Lower leg skin (tissue), 4 donors: ENCODE results near the gene FAM98C. TPM values are rescaled to one million over a fixed set of nuclear protein-coding genes. Genes with fewer than 3 reads are reported as not detected.

Experiments used
- DNase-seq, 2 donors: peaks; one replicate each; pipeline ENCODE4 v3.0.0-alpha.2; 2019; ENCODE audit warnings: low spot score in 2 of 2
- H3K4me3 ChIP-seq: fragments of 200-600 bp; sonication (generic); 2 replicates; pipeline ENCODE4 v1.5.1; 2017; ENCODE audit warnings: mild to moderate bottlenecking, low read depth; ENCODE audit not compliant: poor library complexity, severe bottlenecking
- POLR2A ChIP-seq, 2 donors: fragments of 450-650 bp; IDR thresholded peaks; one replicate each; pipeline ENCODE4 v1.6.1; 2016 to 2017; ENCODE audit warnings: antibody characterized with exemption in 2 of 2, mild to moderate bottlenecking in 1 of 2, moderate library complexity in 1 of 2
- WGBS, 2 donors: methylation state at CpG; one replicate each; pipeline ENCODE4 v1.1.5; 2018; 5-methylcytosine and 5-hydroxymethylcytosine counted together
- intact Hi-C: fragments of 100-400 bp; cut with DNase I; formaldehyde crosslinking; loops from one replicate; pipeline ENCODE4 v1.15.0; 2023; ENCODE audit warnings: low total_unique reads
- total RNA-seq, 4 donors: library from RNA; depleted of rRNA; stranded (reverse); fragments of >200 nt; gene quantifications; one replicate each; pipeline ENCODE4 v1.1.0, GENCODE V29; 2016
- TF ChIP-seq, protein P1 (sequence below), 3 donors: fragments of 450-650 bp; IDR thresholded peaks; one replicate each; pipeline ENCODE4 v1.5.1; 2016; ENCODE audit warnings: antibody characterized with exemption in 3 of 3, mild to moderate bottlenecking in 3 of 3, moderate library complexity in 2 of 3

FAM98C gene
- total RNA-seq, 4 donors from 2014 or later = 53.6 to 68.5 (median 60.7) TPM

DNA sequence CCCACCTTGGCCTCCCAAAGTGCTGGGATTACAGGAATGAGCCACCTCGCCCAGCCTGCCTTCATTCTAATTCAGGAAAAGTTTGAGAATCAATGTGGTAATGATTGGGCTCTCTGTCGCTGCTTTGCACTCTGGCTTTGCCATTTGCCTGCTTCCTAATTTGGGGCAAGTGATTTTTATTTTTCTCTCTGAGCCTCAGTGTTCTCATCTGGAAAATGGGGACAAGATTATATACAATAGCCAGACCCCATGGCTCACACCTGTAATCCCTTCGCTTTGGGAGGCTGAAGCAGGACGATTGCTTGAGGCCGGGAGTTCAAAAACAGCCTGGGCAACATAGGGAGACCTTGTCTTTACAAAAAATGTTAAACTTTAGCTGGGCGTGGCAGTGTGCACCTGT, 34.4 kb downstream of the FAM98C start:
- H3K4me3 ChIP-seq = no peak overlapping the region
- WGBS, 2 donors = 85 to 93% methylated on average over 6 of the region's 6 CpGs
- no peak for DNase-seq
- TF ChIP-seq, protein P1, sequence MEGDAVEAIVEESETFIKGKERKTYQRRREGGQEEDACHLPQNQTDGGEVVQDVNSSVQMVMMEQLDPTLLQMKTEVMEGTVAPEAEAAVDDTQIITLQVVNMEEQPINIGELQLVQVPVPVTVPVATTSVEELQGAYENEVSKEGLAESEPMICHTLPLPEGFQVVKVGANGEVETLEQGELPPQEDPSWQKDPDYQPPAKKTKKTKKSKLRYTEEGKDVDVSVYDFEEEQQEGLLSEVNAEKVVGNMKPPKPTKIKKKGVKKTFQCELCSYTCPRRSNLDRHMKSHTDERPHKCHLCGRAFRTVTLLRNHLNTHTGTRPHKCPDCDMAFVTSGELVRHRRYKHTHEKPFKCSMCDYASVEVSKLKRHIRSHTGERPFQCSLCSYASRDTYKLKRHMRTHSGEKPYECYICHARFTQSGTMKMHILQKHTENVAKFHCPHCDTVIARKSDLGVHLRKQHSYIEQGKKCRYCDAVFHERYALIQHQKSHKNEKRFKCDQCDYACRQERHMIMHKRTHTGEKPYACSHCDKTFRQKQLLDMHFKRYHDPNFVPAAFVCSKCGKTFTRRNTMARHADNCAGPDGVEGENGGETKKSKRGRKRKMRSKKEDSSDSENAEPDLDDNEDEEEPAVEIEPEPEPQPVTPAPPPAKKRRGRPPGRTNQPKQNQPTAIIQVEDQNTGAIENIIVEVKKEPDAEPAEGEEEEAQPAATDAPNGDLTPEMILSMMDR (IDR thresholded peaks at IDR 0.05) = no peak
- no peak for TF ChIP-seq POLR2A (IDR thresholded peaks at IDR 0.05)
- intact Hi-C loops = no loop called here

DNA sequence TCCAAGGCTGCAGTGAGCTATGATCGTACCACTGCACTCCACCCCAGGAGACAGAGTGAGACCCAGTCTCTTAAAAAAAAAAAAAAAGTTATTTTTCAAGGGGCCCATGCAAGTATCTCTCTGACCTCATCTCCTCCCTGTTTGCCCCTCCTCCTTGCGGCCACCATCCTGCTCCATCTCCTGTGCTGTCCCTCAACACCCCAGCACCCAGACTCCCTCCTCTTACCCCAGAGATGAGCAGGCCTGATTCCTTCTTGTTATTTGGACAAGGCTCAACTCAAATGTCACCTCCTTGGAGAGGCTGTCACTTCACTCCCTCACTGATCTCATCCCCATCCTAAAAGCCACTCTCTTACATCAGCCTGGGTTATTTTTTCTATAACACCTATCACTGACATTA, 35.0 kb downstream of the FAM98C start:
- intact Hi-C loops = no loop called here
- no peak overlapping the region for H3K4me3 ChIP-seq
- DNase-seq = no peak
- 81 to 87% methylated on average over 2 of the region's 2 CpGs for WGBS, 2 donors
- TF ChIP-seq, protein P1 (IDR thresholded peaks at IDR 0.05) = no peak
- no peak for TF ChIP-seq POLR2A (IDR thresholded peaks at IDR 0.05)

DNA sequence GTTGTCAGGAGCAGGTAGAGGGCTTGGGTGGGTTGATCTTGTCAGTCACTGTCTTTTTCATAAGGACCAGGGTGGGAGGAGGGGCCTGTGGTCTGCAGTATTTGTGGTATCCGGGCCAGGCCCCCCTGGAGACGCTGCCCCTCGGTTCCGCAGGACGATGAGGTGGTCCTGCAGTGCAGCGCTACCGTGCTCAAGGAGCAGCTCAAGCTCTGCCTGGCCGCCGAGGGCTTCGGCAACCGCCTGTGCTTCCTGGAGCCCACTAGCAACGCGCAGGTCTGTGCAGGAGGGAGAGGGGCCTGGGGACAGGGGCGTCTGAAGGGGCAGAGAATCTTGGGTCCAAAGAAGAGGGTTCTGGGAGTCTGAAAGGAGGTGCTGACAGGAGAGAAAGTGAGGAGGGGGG, 37.7 kb downstream of the FAM98C start:
- intact Hi-C loops = no loop called here
- WGBS, 2 donors = 70 to 79% methylated on average over 14 of the region's 14 CpGs
- no peak for DNase-seq

DNA sequence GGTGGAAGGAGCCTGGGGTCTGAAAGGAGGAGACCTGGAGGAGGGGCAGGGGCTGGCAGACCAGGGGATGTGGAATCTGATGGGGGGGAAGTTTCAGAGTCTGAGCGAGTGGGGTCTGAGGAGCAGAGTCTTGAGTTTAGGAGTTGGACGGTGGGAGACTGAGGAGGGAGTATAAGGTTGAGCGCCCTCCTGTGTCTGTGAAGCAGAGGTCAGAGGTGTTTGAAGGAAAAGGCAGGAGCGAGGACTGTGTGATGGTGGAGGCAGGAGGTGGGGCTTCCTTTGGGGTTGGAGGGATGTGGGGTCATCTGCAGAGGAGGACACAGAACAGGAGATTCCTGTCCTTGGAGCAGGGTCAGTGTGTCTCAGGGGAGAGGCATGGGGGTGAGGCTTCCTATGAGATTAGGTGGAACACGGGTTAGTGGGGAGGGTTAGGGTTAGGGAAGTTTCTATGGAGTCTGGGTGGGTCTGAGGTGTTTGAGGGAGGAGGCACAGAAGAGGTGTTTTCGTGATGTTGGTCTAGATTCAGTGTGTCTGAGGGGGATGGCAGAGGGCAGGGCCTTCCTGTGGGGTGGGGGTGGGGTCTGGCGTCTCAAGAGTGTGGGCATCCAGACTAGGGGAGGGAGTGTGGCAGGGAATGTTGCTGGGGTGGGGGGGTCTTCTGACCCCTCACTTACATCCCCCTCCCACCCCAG, 38.9 kb downstream of the FAM98C start:
- 50 to 53% methylated on average over 7 of the region's 7 CpGs for WGBS, 2 donors
- intact Hi-C loops = no loop called here
- TF ChIP-seq POLR2A (IDR thresholded peaks at IDR 0.05) = no peak
- TF ChIP-seq, protein P1 (IDR thresholded peaks at IDR 0.05) = no peak
- no peak for DNase-seq
- H3K4me3 ChIP-seq = no peak overlapping the region

More for the DNA sequence above, 37.7 kb downstream of the FAM98C start:
- TF ChIP-seq, protein P1 (IDR thresholded peaks at IDR 0.05) = no peak
- no peak for TF ChIP-seq POLR2A (IDR thresholded peaks at IDR 0.05)
- no peak overlapping the region for H3K4me3 ChIP-seq

DNA sequence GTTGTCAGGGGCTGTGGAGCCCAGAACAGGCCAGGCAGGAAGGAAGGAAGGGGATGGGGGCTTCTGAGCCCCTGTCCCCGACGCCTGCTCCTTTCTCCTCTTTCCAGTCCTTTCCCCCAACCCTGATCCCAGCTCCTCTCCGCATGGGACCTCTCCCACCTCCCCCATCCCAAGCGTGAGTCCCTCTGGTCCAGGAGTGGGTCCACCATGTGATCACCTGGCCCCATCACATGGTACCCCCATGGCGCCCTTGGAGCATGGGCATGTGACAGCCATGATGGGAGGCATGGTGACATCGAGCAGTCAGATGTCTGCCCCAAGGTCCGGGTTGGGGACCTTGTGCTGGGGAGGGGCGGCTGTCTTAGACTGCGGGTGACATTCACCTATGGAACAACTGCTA, 39.8 kb downstream of the FAM98C start:
- WGBS, 2 donors = 81 to 85% methylated on average over 9 of the region's 9 CpGs
- TF ChIP-seq, protein P1 (IDR thresholded peaks at IDR 0.05) = no peak
- no peak overlapping the region for H3K4me3 ChIP-seq
- intact Hi-C loops = no loop called here
- no peak for DNase-seq

DNA sequence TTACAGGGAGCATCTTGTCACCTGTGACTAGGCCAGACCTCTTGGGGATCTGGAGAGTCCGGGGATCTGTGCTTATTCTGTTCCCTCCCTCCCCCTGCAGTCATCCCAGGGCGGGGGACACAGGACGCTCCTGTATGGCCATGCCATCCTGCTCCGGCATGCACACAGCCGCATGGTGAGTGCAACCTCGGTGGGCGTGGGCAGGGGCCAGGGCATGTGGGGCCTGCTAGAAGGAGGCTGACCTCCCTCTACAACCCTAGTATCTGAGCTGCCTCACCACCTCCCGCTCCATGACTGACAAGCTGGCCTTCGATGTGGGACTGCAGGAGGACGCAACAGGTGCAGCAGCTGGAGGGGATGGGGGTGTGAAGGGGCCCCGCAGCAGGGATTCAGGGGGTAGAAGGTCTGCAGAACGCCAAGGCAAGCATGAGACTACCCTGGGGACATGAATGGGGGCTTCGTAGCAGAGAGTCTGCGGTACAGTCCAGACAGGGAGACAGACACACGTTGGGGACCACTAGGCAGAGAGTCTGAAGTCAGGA, 40.6 kb downstream of the FAM98C start:
- TF ChIP-seq, protein P1 (IDR thresholded peaks at IDR 0.05) = no peak
- TF ChIP-seq POLR2A (IDR thresholded peaks at IDR 0.05) = no peak

More for the DNA sequence above, 40.6 kb downstream of the FAM98C start:
- intact Hi-C loops = no loop called here
- no peak for DNase-seq
- no peak overlapping the region for H3K4me3 ChIP-seq
- WGBS, 2 donors = 74 to 83% methylated on average over 15 of the region's 15 CpGs
